Measurements from ENCODE around the gene DPPA3.
A peak's percentile ranks its signal among the peaks of the same experiment; 100 is the strongest.

- peak in 2 of 3 experiments; percentile 38 to 48; a peak in 2 of 6 replicates for TF ChIP-seq CTCF (IDR thresholded peaks at IDR 0.05 in 2 of 3, conservative IDR thresholded peaks at IDR 0.05 in 1 of 3; ENCODE audit: insufficient read depth in 2 of 3, low read depth in 1 of 3, low read length in 3 of 3)
- no peak for TF ChIP-seq ZBTB11 (CRISPR knock-in tag; IDR thresholded peaks at IDR 0.05)
- no peak for TF ChIP-seq CGGBP1 (CRISPR knock-in tag; IDR thresholded peaks at IDR 0.05)
Observed at GRCh38 chr12:7716381-7716780, 5.1 kb downstream of the DPPA3 start.

All from K562 (cell line).